ENCODE measurements around the gene NETO1. TPM values are rescaled to one million over a fixed set of nuclear protein-coding genes. Genes with fewer than 3 reads are reported as not detected.

Gene NETO1
- total RNA-seq, 1 donor from 2014 or later = 19.8 TPM

DNA sequence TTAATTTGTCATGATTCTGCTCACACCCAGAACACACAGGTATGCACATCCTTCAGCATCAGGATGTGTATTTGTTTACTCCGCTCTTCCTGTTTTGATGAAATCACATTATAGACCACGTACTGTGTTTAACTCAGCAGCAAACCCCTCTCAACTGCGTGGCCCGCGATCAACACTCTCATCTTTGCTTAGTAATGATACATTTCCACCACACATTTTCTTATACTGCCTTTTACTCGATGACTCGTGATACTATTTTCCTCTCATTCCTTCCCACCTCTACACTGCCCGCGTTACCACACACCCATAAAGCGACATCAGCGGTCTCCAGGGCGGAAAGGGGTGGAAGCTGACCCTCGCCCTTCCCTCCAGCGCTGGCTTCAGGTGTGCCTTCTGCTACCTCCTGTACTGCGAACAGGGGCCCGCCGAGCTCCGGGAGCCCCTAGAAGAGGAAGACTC lies 1.3 kb downstream of the NETO1 start:
- no peak for TF ChIP-seq EZH2 (IDR thresholded peaks at IDR 0.05; ENCODE audit: insufficient read depth, low read length)
- TF ChIP-seq, protein P1, sequence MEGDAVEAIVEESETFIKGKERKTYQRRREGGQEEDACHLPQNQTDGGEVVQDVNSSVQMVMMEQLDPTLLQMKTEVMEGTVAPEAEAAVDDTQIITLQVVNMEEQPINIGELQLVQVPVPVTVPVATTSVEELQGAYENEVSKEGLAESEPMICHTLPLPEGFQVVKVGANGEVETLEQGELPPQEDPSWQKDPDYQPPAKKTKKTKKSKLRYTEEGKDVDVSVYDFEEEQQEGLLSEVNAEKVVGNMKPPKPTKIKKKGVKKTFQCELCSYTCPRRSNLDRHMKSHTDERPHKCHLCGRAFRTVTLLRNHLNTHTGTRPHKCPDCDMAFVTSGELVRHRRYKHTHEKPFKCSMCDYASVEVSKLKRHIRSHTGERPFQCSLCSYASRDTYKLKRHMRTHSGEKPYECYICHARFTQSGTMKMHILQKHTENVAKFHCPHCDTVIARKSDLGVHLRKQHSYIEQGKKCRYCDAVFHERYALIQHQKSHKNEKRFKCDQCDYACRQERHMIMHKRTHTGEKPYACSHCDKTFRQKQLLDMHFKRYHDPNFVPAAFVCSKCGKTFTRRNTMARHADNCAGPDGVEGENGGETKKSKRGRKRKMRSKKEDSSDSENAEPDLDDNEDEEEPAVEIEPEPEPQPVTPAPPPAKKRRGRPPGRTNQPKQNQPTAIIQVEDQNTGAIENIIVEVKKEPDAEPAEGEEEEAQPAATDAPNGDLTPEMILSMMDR (IDR thresholded peaks at IDR 0.05; ENCODE audit: insufficient read depth, low read depth, low read length) = no peak
- Histone ChIP-seq H3K27ac (ENCODE audit: low read depth, low read length) (no peak overlapping the region), H3K4me2 (ENCODE audit: low read length) (peak overlapping the region; percentile 93), H3K36me3 (ENCODE audit: insufficient read depth, low read length) (peaks cover 3% of the 10 kb centered on the region), H3K4me1 (ENCODE audit: insufficient read depth, low read length) (peaks cover 12% of the 10 kb centered on the region), H3K9me3 (ENCODE audit: insufficient read depth, low read depth, low read length) (no peaks in the 10 kb centered on the region), H3K27me3 (ENCODE audit: insufficient read depth, low read length) (peaks cover 3% of the 10 kb centered on the region), H3K79me2 (ENCODE audit: insufficient read depth, low read length) (peaks cover 10% of the 10 kb centered on the region), H2AFZ (ENCODE audit: low read depth, low read length) (peak overlapping the region; percentile 83), H4K20me1 (ENCODE audit: insufficient read depth, low read length) (peaks cover 3% of the 10 kb centered on the region), H3K4me3 (ENCODE audit: insufficient read depth, low read depth, low read length) (peak overlapping the region; percentile 69), H3K9ac (ENCODE audit: low read length) (peak overlapping the region; percentile 65)
- no peak overlapping the region for H3K27ac Mint-ChIP-seq (ENCODE audit: unreplicated experiment)
- FAIRE-seq (no peak), DNase-seq (ENCODE audit: low read depth) (no peak)
- H3K9me3 Mint-ChIP-seq (ENCODE audit: unreplicated experiment) = no peaks in the 10 kb centered on the region
- H3K4me3 Mint-ChIP-seq (ENCODE audit: unreplicated experiment) = peak overlapping the region; percentile 82
- peaks cover 4% of the 10 kb centered on the region for H3K4me1 Mint-ChIP-seq (ENCODE audit: low read depth, unreplicated experiment)
- peaks cover 10% of the 10 kb centered on the region for H3K27me3 Mint-ChIP-seq (ENCODE audit: low read depth, unreplicated experiment)
- H3K36me3 Mint-ChIP-seq (ENCODE audit: low read depth, unreplicated experiment) = peaks cover 14% of the 10 kb centered on the region

DNA sequence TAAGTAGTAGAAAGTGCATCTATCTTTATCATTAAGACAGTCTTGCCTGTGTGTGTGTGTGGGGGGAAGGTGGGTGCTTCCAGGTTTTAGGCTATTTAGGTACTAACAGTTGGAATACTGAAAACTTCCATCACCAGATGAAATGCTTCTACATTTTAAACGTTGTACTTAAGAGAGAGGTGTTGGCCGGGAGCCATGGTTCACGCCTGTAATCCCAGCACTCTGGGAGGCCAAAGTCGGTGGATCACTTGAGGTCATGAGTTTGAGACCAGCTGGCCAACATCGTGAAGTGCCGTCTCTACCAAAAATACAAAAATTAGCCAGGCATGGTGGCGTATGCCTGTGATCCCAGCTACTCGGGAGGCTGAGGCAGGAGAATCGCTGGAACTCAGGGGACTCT lies 4.0 kb downstream of the NETO1 start:
- peaks cover 3% of the 10 kb centered on the region for H4K20me1 ChIP-seq (ENCODE audit: insufficient read depth, low read length)
- peaks cover 14% of the 10 kb centered on the region for H3K36me3 Mint-ChIP-seq (ENCODE audit: low read depth, unreplicated experiment)
- H3K4me1 ChIP-seq (ENCODE audit: insufficient read depth, low read length) = peaks cover 5% of the 10 kb centered on the region
- TF ChIP-seq, protein P1 (IDR thresholded peaks at IDR 0.05; ENCODE audit: insufficient read depth, low read depth, low read length) = no peak
- no peak for TF ChIP-seq EZH2 (IDR thresholded peaks at IDR 0.05; ENCODE audit: insufficient read depth, low read length)
- H3K9me3 Mint-ChIP-seq (ENCODE audit: unreplicated experiment) = no peaks in the 10 kb centered on the region
- H3K9me3 ChIP-seq (ENCODE audit: insufficient read depth, low read depth, low read length) = no peaks in the 10 kb centered on the region
- no peak overlapping the region for H3K4me2 ChIP-seq (ENCODE audit: low read length)
- no peak overlapping the region for H3K4me3 ChIP-seq (ENCODE audit: insufficient read depth, low read depth, low read length)
- no peaks in the 10 kb centered on the region for H3K4me1 Mint-ChIP-seq (ENCODE audit: low read depth, unreplicated experiment)
- H3K27ac ChIP-seq (ENCODE audit: low read depth, low read length) = no peak overlapping the region
- peaks cover 10% of the 10 kb centered on the region for H3K79me2 ChIP-seq (ENCODE audit: insufficient read depth, low read length)
- FAIRE-seq (no peak), DNase-seq (ENCODE audit: low read depth) (no peak)
- no peak overlapping the region for H2AFZ ChIP-seq (ENCODE audit: low read depth, low read length)
- H3K36me3 ChIP-seq (ENCODE audit: insufficient read depth, low read length) = peaks cover 3% of the 10 kb centered on the region
- H3K27me3 ChIP-seq (ENCODE audit: insufficient read depth, low read length) = peaks cover 3% of the 10 kb centered on the region
- H3K27ac Mint-ChIP-seq (ENCODE audit: unreplicated experiment) = no peak overlapping the region
- no peak overlapping the region for H3K4me3 Mint-ChIP-seq (ENCODE audit: unreplicated experiment)
- H3K27me3 Mint-ChIP-seq (ENCODE audit: low read depth, unreplicated experiment) = peaks cover 10% of the 10 kb centered on the region
- no peak overlapping the region for H3K9ac ChIP-seq (ENCODE audit: low read length)

DNA sequence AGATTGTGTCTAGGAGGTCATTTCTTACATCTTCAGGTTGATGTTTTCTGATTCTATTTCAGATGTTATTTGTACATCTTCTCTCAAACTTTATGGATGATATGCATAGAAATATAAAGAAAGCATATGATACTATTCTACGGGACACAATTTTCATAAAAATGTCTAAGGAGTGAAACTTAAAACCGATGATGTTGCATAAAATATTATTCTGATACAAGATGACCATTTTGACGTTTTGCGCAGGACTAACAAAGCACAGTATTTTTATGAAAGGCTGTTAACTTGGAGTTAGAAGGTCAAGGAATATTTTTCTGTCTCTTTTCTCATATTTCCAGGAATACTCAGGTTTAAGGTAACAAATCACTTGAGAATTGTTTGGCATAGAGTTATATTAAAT lies 8.7 kb downstream of the NETO1 start:
- H2AFZ ChIP-seq (ENCODE audit: low read depth, low read length) = no peak overlapping the region
- DNase-seq (ENCODE audit: low read depth) = no peak
- no peaks in the 10 kb centered on the region for H3K9me3 Mint-ChIP-seq (ENCODE audit: unreplicated experiment)
- H3K4me3 Mint-ChIP-seq (ENCODE audit: unreplicated experiment) = no peak overlapping the region
- no peak overlapping the region for H3K27ac Mint-ChIP-seq (ENCODE audit: unreplicated experiment)
- no peak for TF ChIP-seq EZH2 (IDR thresholded peaks at IDR 0.05; ENCODE audit: insufficient read depth, low read length)
- TF ChIP-seq, protein P1 (IDR thresholded peaks at IDR 0.05; ENCODE audit: insufficient read depth, low read depth, low read length) = no peak
- H3K4me2 ChIP-seq (ENCODE audit: low read length) = no peak overlapping the region
- H3K9ac ChIP-seq (ENCODE audit: low read length) = no peak overlapping the region
- H3K36me3 Mint-ChIP-seq (ENCODE audit: low read depth, unreplicated experiment) = peaks cover 16% of the 10 kb centered on the region
- H3K27me3 Mint-ChIP-seq (ENCODE audit: low read depth, unreplicated experiment) = no peaks in the 10 kb centered on the region
- H3K4me1 Mint-ChIP-seq (ENCODE audit: low read depth, unreplicated experiment) = no peaks in the 10 kb centered on the region
- H3K4me1 ChIP-seq (ENCODE audit: insufficient read depth, low read length) = no peaks in the 10 kb centered on the region
- no peak overlapping the region for H3K27ac ChIP-seq (ENCODE audit: low read depth, low read length)
- no peaks in the 10 kb centered on the region for H3K9me3 ChIP-seq (ENCODE audit: insufficient read depth, low read depth, low read length)
- H3K79me2 ChIP-seq (ENCODE audit: insufficient read depth, low read length) = no peaks in the 10 kb centered on the region
- no peaks in the 10 kb centered on the region for H4K20me1 ChIP-seq (ENCODE audit: insufficient read depth, low read length)
- peaks cover 8% of the 10 kb centered on the region for H3K36me3 ChIP-seq (ENCODE audit: insufficient read depth, low read length)
- no peaks in the 10 kb centered on the region for H3K27me3 ChIP-seq (ENCODE audit: insufficient read depth, low read length)
- H3K4me3 ChIP-seq (ENCODE audit: insufficient read depth, low read depth, low read length) = no peak overlapping the region
- FAIRE-seq = no peak

Measured in astrocyte (in vitro differentiated cells and primary cell).